GM23248 (cell line): ENCODE results near the gene C22orf39.

Experiments
- EZH2 ChIP-seq: fragments of 200-600 bp; sonication (generic); IDR thresholded peaks from 2 replicates; pipeline ENCODE4 v1.6.1; 2018; ENCODE audit warnings: antibody characterized with exemption, mild to moderate bottlenecking; ENCODE audit not compliant: insufficient read depth, poor library complexity, severe bottlenecking
- EZH2phosphoT487 ChIP-seq: fragments of 200-600 bp; sonication (generic); IDR thresholded peaks from 2 replicates; pipeline ENCODE4 v1.6.1; 2018; ENCODE audit warnings: antibody characterized with exemption, moderate library complexity, mild to moderate bottlenecking, low read depth; ENCODE audit not compliant: insufficient read depth

DNA sequence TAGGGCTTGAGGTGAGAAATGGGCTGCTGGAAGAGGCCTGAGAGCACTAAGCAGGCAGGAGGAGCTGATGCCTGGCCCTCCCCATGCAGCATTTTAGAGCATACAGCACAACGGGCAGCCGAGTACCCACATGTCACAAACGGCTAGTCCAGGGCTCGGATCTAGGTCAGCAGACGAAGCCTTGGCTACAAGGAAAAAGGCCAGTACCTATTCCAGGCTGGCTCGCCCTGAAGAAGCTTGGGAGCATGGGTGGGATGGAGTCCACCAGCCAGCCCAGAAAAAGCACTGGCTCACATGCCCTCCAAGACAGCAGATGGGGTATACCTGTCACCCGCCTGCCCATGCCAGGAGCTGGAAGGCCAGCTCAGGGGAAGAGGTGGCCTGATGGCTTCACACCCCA lies 21.9 kb upstream of the C22orf39 start:
- TF ChIP-seq EZH2, result no peak
- TF ChIP-seq EZH2phosphoT487, result no peak
